IPS-18a (cell line): ENCODE results near the gene C1GALT1.

Experiments
- H3K27ac ChIP-seq: one replicate; pipeline ENCODE4 v1.5.1; 2013; ENCODE audit warnings: low read length
- H3K27me3 ChIP-seq: one replicate; pipeline ENCODE4 v1.6.1; 2013; ENCODE audit warnings: mild to moderate bottlenecking, low read length; ENCODE audit not compliant: control insufficient read depth, insufficient read depth
- H3K36me3 ChIP-seq: one replicate; pipeline ENCODE4 v1.6.1; 2013; ENCODE audit warnings: low read depth, low read length; ENCODE audit not compliant: control insufficient read depth
- H3K4me1 ChIP-seq: one replicate; pipeline ENCODE4 v1.6.1; 2013; ENCODE audit warnings: low read depth, low read length; ENCODE audit not compliant: control insufficient read depth
- H3K4me3 ChIP-seq: one replicate; pipeline ENCODE4 v1.5.1; 2013; ENCODE audit warnings: low read length
- H3K9ac ChIP-seq: one replicate; pipeline ENCODE4 v1.6.1; 2013; ENCODE audit warnings: mild to moderate bottlenecking, low read length, moderate library complexity
- H3K9me3 ChIP-seq: one replicate; pipeline ENCODE4 v1.6.1; 2013; ENCODE audit warnings: low read depth, low read length; ENCODE audit not compliant: control insufficient read depth

Gene C1GALT1

GRCh38 chr7:7265081-7266075 is 83.0 kb downstream of the C1GALT1 start:
- no peaks in the 10 kb centered on the region for H3K4me1 ChIP-seq

GRCh38 chr7:7266257-7266881 is 84.0 kb downstream of the C1GALT1 start:
- Histone ChIP-seq H3K9ac (no peak overlapping the region), H3K27me3 (no peaks in the 10 kb centered on the region), H3K36me3 (no peaks in the 10 kb centered on the region), H3K27ac (no peak overlapping the region), H3K4me3 (no peak overlapping the region), H3K4me1 (no peaks in the 10 kb centered on the region), H3K9me3 (no peaks in the 10 kb centered on the region)

More at GRCh38 chr7:7265081-7266075, 83.0 kb downstream of the C1GALT1 start:
- Histone ChIP-seq H3K27ac (no peak overlapping the region), H3K4me3 (no peak overlapping the region), H3K9ac (no peak overlapping the region), H3K36me3 (no peaks in the 10 kb centered on the region), H3K27me3 (no peaks in the 10 kb centered on the region), H3K9me3 (no peaks in the 10 kb centered on the region)

DNA sequence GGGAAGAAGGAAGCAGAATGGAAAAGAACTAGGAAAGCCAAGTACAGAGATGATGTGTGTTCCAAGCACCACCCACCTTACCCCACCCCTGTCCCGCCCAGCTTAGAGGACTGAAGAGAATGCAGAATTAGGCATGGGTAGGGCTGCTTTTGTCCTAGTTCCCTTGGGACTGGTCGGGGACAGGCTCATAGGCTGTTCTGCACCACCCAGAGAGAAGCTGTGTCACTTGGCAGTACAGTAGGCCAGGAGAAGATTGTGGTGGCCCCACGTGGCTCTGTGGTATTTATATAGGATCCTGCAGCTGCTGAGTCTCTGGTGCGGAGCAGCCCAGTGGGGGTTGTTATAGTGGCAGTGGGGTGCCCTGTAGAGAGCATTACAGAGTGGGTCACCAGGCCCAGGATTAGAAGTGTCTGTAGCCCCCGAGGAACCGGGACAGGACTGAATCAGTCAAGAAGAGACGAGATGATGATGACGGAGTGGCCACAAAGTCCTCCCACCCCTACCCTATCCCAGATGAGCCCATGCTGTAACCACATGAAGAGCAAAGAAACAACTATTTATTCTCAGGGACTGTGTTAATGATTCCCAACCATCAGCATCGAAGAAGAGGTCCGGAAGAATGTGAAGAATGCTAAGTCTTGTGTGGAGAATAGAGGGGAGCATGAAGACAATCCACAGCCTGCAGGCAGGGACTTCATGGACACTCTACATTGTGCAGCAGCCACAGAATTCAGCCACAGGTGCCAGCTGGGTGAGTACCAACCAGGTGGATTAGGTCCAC is 88.9 kb downstream of the C1GALT1 start:
- H3K36me3 ChIP-seq = no peaks in the 10 kb centered on the region
- no peak overlapping the region for H3K27ac ChIP-seq
- H3K4me3 ChIP-seq = no peak overlapping the region
- no peak overlapping the region for H3K9ac ChIP-seq
- no peaks in the 10 kb centered on the region for H3K27me3 ChIP-seq
- no peaks in the 10 kb centered on the region for H3K9me3 ChIP-seq
- H3K4me1 ChIP-seq = no peaks in the 10 kb centered on the region

DNA sequence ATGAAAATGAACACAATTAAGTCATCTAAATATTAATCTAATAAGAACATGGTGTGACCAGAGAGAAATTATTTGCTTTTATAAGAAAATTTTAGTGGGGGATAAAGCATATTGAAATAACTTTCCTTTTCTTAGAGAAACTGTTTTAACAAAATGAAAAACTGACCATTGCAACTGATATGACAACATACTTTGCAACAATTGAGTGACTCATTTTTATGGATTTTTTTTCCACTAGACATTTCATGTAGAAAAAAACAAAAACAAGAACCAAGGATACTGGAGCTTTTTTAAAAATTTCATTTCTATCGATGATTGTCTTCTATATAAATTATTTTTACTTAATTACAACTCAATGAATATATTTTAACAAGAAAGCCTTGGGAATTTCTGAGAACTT is 90.0 kb downstream of the C1GALT1 start:
- H3K36me3 ChIP-seq = no peaks in the 10 kb centered on the region
- H3K4me1 ChIP-seq = no peaks in the 10 kb centered on the region
- H3K27ac ChIP-seq = no peak overlapping the region
- no peak overlapping the region for H3K4me3 ChIP-seq
- no peak overlapping the region for H3K9ac ChIP-seq
- no peaks in the 10 kb centered on the region for H3K9me3 ChIP-seq
- no peaks in the 10 kb centered on the region for H3K27me3 ChIP-seq

DNA sequence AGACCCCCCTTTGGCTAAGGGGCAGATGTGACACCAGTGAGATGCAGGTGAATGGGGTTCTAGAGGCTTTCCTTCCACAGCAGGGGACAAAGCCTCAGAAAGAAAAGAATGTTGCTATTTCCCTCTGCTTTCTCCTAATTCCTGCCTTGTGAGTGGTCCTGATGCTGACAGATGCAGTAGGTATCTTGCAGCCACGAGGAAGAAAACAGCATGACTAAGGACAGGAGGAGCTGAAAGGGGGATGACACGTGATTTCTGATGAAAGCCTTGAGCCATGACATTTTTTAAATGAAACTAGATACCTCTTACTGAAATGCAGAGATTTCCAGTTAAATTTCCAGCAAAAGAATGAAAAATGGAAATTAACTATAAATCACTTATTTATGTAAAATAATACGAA is 92.4 kb downstream of the C1GALT1 start:
- no peak overlapping the region for H3K4me3 ChIP-seq
- no peak overlapping the region for H3K9ac ChIP-seq
- no peaks in the 10 kb centered on the region for H3K4me1 ChIP-seq
- no peaks in the 10 kb centered on the region for H3K27me3 ChIP-seq
- H3K9me3 ChIP-seq = no peaks in the 10 kb centered on the region
- H3K36me3 ChIP-seq = no peaks in the 10 kb centered on the region
- no peak overlapping the region for H3K27ac ChIP-seq

DNA sequence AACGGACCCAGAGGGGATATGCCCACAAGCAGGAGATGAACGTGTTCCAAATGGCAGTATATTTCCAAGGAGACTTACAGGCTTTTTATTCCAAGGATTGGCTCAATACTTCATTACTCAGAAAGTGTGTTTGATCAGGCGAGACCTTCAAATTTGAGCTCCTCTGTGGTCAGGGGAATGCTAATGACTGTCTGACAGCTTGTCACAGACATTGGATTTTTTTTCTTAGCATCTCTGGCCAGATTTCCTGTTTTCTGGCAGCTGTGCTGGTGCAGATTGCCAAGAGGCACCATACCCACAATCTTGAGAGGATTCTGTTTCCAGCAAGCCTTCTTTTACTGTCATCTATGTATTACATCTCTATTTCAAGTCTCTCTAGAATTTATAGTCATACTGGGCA is 93.8 kb downstream of the C1GALT1 start:
- Histone ChIP-seq H3K27ac (no peak overlapping the region), H3K9ac (no peak overlapping the region), H3K4me1 (no peaks in the 10 kb centered on the region), H3K27me3 (no peaks in the 10 kb centered on the region), H3K4me3 (no peak overlapping the region), H3K9me3 (peaks cover 3% of the 10 kb centered on the region), H3K36me3 (no peaks in the 10 kb centered on the region)

GRCh38 chr7:7290429-7291122 is 108.2 kb downstream of the C1GALT1 start:
- Histone ChIP-seq H3K4me1 (peaks cover 9% of the 10 kb centered on the region), H3K36me3 (no peaks in the 10 kb centered on the region), H3K27me3 (no peaks in the 10 kb centered on the region), H3K9me3 (no peaks in the 10 kb centered on the region), H3K9ac (no peak overlapping the region), H3K27ac (no peak overlapping the region), H3K4me3 (no peak overlapping the region)

DNA sequence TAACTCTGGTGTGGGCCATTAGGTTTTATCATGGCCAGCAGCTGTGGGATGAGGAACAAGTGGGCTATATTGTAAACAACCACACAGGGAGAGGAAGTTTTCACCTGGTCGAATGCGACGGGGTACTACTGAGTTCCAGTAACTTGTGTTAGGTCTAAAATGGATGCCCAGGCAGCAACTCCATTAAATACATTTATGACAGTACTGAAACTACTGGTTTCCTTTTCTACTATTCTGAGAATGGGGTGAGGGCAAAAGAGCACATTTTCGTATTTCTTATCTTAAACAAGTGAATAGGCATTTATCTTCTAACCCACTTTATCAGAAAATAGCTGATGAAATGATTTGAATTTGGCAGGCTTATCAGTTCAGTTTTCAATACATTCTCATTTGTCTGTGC is 109.7 kb downstream of the C1GALT1 start:
- no peaks in the 10 kb centered on the region for H3K27me3 ChIP-seq
- no peak overlapping the region for H3K27ac ChIP-seq
- peaks cover 9% of the 10 kb centered on the region for H3K4me1 ChIP-seq
- no peaks in the 10 kb centered on the region for H3K9me3 ChIP-seq
- H3K9ac ChIP-seq = no peak overlapping the region
- H3K36me3 ChIP-seq = no peaks in the 10 kb centered on the region
- H3K4me3 ChIP-seq = no peak overlapping the region

GRCh38 chr7:7292608-7293007 is 110.3 kb downstream of the C1GALT1 start:
- Histone ChIP-seq H3K9ac (no peak overlapping the region), H3K27me3 (no peaks in the 10 kb centered on the region), H3K27ac (no peak overlapping the region), H3K4me3 (no peak overlapping the region), H3K36me3 (no peaks in the 10 kb centered on the region), H3K4me1 (peaks cover 9% of the 10 kb centered on the region), H3K9me3 (no peaks in the 10 kb centered on the region)

GRCh38 chr7:7293092-7293491 is 110.7 kb downstream of the C1GALT1 start:
- Histone ChIP-seq H3K36me3 (no peaks in the 10 kb centered on the region), H3K4me1 (peaks cover 9% of the 10 kb centered on the region), H3K27me3 (no peaks in the 10 kb centered on the region), H3K27ac (no peak overlapping the region), H3K9me3 (no peaks in the 10 kb centered on the region), H3K4me3 (no peak overlapping the region), H3K9ac (no peak overlapping the region)

DNA sequence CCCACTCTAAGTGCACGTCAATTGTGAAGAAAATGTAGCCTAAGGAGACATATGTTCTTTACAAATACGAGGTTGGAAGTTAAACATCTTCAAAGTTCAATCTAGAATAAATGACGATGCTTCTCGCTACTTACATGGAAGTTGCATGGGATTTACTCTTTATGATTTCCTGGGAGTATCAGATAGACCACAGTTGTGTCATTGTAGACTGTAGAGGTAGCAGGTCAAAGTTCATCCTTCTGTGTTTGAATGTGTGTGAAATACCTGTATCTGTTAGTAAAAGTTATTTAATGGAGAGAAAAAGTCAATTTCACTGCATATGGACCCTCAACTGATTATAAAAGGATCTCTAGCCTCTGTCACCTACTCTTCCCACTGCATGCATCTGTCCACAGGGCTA is 112.6 kb downstream of the C1GALT1 start:
- Histone ChIP-seq H3K36me3 (no peaks in the 10 kb centered on the region), H3K4me3 (no peak overlapping the region), H3K4me1 (peaks cover 9% of the 10 kb centered on the region), H3K27ac (no peak overlapping the region), H3K9me3 (no peaks in the 10 kb centered on the region), H3K9ac (no peak overlapping the region), H3K27me3 (no peaks in the 10 kb centered on the region)
